ENCODE results near the gene CBX8. TPM values are rescaled to one million over a fixed set of nuclear protein-coding genes. Genes with fewer than 3 reads are reported as not detected.

CBX8 gene
- total RNA-seq, 1 donor from 2014 or later, result 8.2 TPM

DNA sequence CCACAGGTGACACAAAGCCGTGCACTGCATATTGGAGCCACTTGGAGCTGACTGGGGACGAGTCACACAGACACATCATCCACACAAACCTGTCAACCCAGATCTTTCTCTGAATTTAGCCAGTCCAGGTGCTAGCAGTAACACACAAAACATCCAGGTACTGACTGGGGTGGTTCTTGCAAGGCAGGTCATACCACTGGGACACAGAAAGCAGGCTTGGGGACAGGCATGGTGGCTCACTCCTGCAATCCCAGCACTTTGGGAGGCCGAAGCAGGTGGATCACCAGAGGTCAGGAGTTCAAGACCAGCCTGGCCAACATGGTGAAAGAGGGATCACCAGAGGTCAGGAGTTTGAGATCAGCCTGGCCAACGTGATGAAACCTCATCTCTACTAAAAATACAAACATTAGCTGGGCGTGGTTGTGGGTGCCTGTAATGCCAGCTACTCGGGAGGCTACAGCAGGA is 51.2 kb downstream of the CBX8 start:
- intact Hi-C loops (cut with micrococcal nuclease), result no loop called here
- DNase-seq (no peak), ATAC-seq (no peak)

DNA sequence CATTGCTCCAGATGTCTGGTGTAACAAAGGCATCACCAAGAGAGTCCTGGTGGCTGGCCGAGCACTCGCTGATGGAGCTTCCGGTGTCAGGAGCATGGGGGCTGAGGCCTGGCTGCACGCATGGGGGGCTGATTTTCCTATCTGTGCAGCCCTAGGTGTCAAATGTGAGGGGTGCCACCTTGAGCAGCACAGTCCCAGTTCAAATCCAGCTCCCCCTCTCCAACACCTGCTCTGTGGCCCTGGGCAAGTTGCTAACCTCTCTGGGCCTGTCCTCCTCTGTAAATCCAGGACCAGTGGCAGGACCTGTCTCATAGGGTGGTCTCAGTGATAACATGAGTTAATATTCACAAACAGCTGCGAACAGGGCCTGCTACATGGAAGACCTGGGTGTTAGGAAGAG is 53.3 kb downstream of the CBX8 start:
- DNase-seq (no peak), ATAC-seq (no peak)
- intact Hi-C loops (cut with micrococcal nuclease), result no loop called here

DNA sequence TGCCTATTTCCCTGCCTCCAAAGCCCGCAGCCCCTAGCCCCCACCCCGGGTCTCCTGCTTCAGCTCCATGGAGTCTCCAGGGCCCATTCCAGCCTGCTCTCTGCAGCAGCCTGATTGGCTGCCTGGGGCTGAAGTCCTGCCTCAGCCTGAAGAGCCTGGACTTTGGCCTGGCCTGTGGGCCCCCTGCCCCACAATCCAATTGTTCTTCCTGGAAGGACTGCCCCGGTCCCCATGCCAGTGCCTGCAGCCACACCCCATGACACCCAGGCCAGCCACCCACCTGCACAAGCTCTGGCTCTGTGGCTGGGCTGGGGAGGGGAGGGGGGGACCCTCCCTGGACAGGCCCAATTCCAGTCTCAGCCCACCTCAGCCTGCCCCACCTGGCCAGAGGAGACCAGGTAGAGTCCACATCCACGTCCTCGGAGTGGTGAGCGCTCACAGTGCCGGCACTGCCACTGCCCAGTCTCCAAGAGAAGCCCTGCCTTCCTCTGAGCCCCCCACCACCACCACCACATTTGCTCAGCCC is 53.9 kb downstream of the CBX8 start:
- DNase-seq, result no peak
- intact Hi-C loops (cut with micrococcal nuclease), result no loop called here
- ATAC-seq, result no peak

DNA sequence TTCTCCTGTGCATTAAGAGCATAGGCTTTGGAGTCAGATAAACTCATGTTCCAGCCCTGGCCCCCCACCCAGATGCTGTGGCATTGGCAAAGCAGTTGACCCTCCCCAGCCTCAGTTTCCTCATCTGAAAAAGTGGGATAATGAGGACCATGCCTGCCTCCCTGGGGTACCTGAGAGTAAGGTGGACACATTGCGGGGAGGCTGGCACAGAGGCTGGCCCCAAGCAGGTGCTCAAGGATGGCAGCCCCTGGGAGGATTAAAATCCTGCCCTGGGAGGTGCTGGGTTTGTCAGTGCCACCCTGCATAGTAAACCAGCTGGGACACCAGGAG is 54.3 kb downstream of the CBX8 start:
- intact Hi-C loops (cut with micrococcal nuclease), result no loop called here
- DNase-seq, result no peak
- no peak for ATAC-seq

Other genes starting within 250 kb of the CBX8 start
- not detected for gene RBFOX3, start 186.0 kb downstream of the CBX8 start, total RNA-seq
- not detected for gene ENPP7, start 66.1 kb downstream of the CBX8 start, total RNA-seq
- 2.9 TPM for gene CBX2, start 18.9 kb downstream of the CBX8 start, total RNA-seq
- gene CBX4, start 42.4 kb upstream of the CBX8 start, total RNA-seq, result 27.4 TPM
- gene TBC1D16, start 238.8 kb upstream of the CBX8 start, total RNA-seq, result 13.1 TPM
- 5.8 TPM for gene CCDC40, start 239.6 kb upstream of the CBX8 start, total RNA-seq

Measured in left ventricle myocardium superior (tissue), 1 donor.